ENCODE measurements around the gene TENM3.

Gene TENM3

GRCh38 chr4:182255441-182256190 lies 12.4 kb downstream of the TENM3 start:
- DNase-seq, result no peak

- no peak for DNase-seq
These were observed 13.8 kb downstream of the TENM3 start for GRCh38 chr4:182257016-182257415.

- DNase-seq, result no peak
These were observed 14.3 kb downstream of the TENM3 start for GRCh38 chr4:182257503-182257902.

GRCh38 chr4:182258441-182259000 lies 15.3 kb downstream of the TENM3 start:
- DNase-seq, result no peak

- no peak for DNase-seq
These were observed 18.5 kb downstream of the TENM3 start for GRCh38 chr4:182261651-182262223.

- no peak for DNase-seq
These were observed 20.4 kb downstream of the TENM3 start for GRCh38 chr4:182263562-182263961.

GRCh38 chr4:182264139-182264752 lies 21.0 kb downstream of the TENM3 start:
- no peak for DNase-seq

- no peak for DNase-seq
These were observed 22.7 kb downstream of the TENM3 start for GRCh38 chr4:182265881-182266280.

- no peak for DNase-seq
These were observed 23.8 kb downstream of the TENM3 start for GRCh38 chr4:182267048-182267447.

- DNase-seq, result no peak
These were observed 25.8 kb downstream of the TENM3 start for GRCh38 chr4:182268966-182269365.

- no peak for DNase-seq
These were observed 28.5 kb downstream of the TENM3 start for GRCh38 chr4:182271731-182272130.

GRCh38 chr4:182272151-182272550 lies 28.9 kb downstream of the TENM3 start:
- no peak for DNase-seq

- DNase-seq, result no peak
These were observed 30.2 kb downstream of the TENM3 start for GRCh38 chr4:182273191-182273935.

- no peak for DNase-seq
These were observed 33.3 kb downstream of the TENM3 start for GRCh38 chr4:182276210-182277109.

GRCh38 chr4:182277377-182277776 lies 34.2 kb downstream of the TENM3 start:
- DNase-seq, result no peak

GRCh38 chr4:182278729-182279128 lies 35.5 kb downstream of the TENM3 start:
- DNase-seq, result no peak

GRCh38 chr4:182280436-182281111 lies 37.4 kb downstream of the TENM3 start:
- no peak for DNase-seq

GRCh38 chr4:182286035-182286434 lies 42.8 kb downstream of the TENM3 start:
- DNase-seq, result no peak

- DNase-seq, result no peak
These were observed 43.7 kb downstream of the TENM3 start for GRCh38 chr4:182286931-182287330.

GRCh38 chr4:182288534-182288933 lies 45.3 kb downstream of the TENM3 start:
- DNase-seq, result no peak

- DNase-seq, result no peak
These were observed 46.6 kb downstream of the TENM3 start for GRCh38 chr4:182289809-182290208.

GRCh38 chr4:182291175-182291574 lies 48.0 kb downstream of the TENM3 start:
- no peak for DNase-seq

Measured in activated naive CD4-positive, alpha-beta T cell treated with anti-CD3 and anti-CD28 coated beads, Interleukin-2, amount 50 U/mL, for 16 hours (primary cell).